Liver (tissue), 3 donors: ENCODE measurements around the gene ACP4.

Experiments used
- FOXA1 ChIP-seq: IDR thresholded peaks from 2 replicates; pipeline ENCODE4 v1.6.1; 2016; ENCODE audit warnings: antibody characterized with exemption
- GABPA ChIP-seq, 2 donors: IDR thresholded peaks in 1 of 2; conservative IDR thresholded peaks in 1 of 2; 2 replicates each; pipeline ENCODE4 v1.6.1; 2016; ENCODE audit warnings: antibody characterized with exemption in 2 of 2, mild to moderate bottlenecking in 1 of 2, moderate library complexity in 1 of 2
- HNF4G ChIP-seq: IDR thresholded peaks from 2 replicates; pipeline ENCODE4 v1.6.1; 2016; ENCODE audit warnings: antibody characterized with exemption
- JUND ChIP-seq, 2 donors: IDR thresholded peaks; 2 replicates each; pipeline ENCODE4 v1.6.1; 2016; ENCODE audit warnings: antibody characterized with exemption in 2 of 2
- RAD21 ChIP-seq, 2 donors: IDR thresholded peaks; 2 replicates each; pipeline ENCODE4 v1.6.1; 2016; ENCODE audit warnings: antibody characterized with exemption in 2 of 2, mild to moderate bottlenecking in 2 of 2
- RXRA ChIP-seq, 2 donors: IDR thresholded peaks; 2 replicates each; pipeline ENCODE4 v1.6.1; 2017 to 2018; ENCODE audit warnings: antibody characterized with exemption in 2 of 2, mild to moderate bottlenecking in 1 of 2
- SP1 ChIP-seq: IDR thresholded peaks from 2 replicates; pipeline ENCODE4 v1.6.1; 2018; ENCODE audit warnings: antibody characterized with exemption, mild to moderate bottlenecking
- TAF1 ChIP-seq: conservative IDR thresholded peaks from 2 replicates; pipeline ENCODE4 v1.6.1; 2016; ENCODE audit warnings: antibody characterized with exemption, mild to moderate bottlenecking
- YY1 ChIP-seq: IDR thresholded peaks from 2 replicates; pipeline ENCODE4 v1.6.1; 2016; ENCODE audit warnings: antibody characterized with exemption, mild to moderate bottlenecking
- TF ChIP-seq, protein P1 (sequence below): fragments of 150-350 bp; IDR thresholded peaks from 2 replicates; pipeline ENCODE4 v1.5.1; 2017; ENCODE audit warnings: improper control_type of control experiment, low read depth, low read length; ENCODE audit not compliant: missing input control
- TF ChIP-seq, protein P2 (sequence below): IDR thresholded peaks from 2 replicates; pipeline ENCODE4 v1.6.1; 2016; ENCODE audit warnings: antibody characterized with exemption, mild to moderate bottlenecking
- TF ChIP-seq, protein P3 (sequence below): IDR thresholded peaks from 2 replicates; pipeline ENCODE4 v1.6.1; 2016; ENCODE audit warnings: antibody characterized with exemption
- TF ChIP-seq, protein P4 (sequence below): IDR thresholded peaks from 2 replicates; pipeline ENCODE4 v1.6.1; 2016; ENCODE audit warnings: antibody characterized with exemption
- TF ChIP-seq, protein P5 (sequence below): IDR thresholded peaks from 2 replicates; pipeline ENCODE4 v1.6.1; 2016; ENCODE audit warnings: antibody characterized with exemption
- donor health status: healthy.
- donor health status: healthy.

DNA sequence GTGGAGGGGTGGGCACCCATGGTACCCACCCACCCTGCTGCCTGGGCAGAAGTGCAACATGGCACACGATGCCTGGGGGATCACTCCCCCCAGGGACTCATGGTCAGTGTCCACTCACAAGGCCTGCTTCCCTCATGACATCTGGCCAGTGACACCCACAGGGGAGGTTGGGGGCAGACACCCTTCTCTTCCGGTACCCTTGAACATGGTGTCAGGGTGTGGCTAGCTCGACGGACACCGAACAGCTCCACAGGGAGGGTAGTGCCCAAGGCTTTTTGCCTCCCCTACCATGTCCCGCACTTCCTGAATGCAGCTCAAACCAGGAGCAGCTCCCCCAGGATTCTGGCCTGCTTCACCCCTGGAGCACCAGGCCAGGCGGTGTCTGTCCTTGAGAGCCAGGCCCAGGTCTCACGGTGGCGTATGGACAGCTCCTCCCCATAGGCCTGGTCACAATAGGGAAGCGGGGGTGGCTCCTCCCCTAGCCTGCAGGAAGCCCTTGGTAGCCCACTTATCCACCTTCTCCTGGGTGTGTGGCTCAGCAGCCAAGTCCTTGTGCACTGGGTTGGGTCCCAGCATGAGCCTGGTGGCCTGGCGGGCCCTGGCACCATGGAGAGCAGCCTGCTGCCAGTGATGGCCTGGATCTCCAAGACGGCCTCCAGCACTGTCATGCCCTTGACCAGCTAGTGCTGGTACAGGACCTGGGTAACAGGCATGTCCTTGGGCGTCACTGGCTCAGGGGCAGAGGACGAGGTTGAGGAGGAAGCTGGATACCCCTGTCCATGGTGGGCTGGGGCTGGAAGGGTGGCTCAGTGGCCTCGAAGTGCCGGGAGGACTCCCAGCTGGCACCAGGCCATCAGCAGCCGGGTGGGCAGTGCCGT is 7.8 kb downstream of the ACP4 start:
- TF ChIP-seq, protein P1, sequence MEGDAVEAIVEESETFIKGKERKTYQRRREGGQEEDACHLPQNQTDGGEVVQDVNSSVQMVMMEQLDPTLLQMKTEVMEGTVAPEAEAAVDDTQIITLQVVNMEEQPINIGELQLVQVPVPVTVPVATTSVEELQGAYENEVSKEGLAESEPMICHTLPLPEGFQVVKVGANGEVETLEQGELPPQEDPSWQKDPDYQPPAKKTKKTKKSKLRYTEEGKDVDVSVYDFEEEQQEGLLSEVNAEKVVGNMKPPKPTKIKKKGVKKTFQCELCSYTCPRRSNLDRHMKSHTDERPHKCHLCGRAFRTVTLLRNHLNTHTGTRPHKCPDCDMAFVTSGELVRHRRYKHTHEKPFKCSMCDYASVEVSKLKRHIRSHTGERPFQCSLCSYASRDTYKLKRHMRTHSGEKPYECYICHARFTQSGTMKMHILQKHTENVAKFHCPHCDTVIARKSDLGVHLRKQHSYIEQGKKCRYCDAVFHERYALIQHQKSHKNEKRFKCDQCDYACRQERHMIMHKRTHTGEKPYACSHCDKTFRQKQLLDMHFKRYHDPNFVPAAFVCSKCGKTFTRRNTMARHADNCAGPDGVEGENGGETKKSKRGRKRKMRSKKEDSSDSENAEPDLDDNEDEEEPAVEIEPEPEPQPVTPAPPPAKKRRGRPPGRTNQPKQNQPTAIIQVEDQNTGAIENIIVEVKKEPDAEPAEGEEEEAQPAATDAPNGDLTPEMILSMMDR: no peak
- TF ChIP-seq GABPA (IDR thresholded peaks at IDR 0.05 in 1 of 2, conservative IDR thresholded peaks at IDR 0.05 in 1 of 2): no peak
- TF ChIP-seq SP1: no peak
- no peak for TF ChIP-seq JUND (IDR thresholded peaks at IDR 0.05)
- TF ChIP-seq, protein P2, sequence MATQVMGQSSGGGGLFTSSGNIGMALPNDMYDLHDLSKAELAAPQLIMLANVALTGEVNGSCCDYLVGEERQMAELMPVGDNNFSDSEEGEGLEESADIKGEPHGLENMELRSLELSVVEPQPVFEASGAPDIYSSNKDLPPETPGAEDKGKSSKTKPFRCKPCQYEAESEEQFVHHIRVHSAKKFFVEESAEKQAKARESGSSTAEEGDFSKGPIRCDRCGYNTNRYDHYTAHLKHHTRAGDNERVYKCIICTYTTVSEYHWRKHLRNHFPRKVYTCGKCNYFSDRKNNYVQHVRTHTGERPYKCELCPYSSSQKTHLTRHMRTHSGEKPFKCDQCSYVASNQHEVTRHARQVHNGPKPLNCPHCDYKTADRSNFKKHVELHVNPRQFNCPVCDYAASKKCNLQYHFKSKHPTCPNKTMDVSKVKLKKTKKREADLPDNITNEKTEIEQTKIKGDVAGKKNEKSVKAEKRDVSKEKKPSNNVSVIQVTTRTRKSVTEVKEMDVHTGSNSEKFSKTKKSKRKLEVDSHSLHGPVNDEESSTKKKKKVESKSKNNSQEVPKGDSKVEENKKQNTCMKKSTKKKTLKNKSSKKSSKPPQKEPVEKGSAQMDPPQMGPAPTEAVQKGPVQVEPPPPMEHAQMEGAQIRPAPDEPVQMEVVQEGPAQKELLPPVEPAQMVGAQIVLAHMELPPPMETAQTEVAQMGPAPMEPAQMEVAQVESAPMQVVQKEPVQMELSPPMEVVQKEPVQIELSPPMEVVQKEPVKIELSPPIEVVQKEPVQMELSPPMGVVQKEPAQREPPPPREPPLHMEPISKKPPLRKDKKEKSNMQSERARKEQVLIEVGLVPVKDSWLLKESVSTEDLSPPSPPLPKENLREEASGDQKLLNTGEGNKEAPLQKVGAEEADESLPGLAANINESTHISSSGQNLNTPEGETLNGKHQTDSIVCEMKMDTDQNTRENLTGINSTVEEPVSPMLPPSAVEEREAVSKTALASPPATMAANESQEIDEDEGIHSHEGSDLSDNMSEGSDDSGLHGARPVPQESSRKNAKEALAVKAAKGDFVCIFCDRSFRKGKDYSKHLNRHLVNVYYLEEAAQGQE: no peak
- TF ChIP-seq, protein P3, sequence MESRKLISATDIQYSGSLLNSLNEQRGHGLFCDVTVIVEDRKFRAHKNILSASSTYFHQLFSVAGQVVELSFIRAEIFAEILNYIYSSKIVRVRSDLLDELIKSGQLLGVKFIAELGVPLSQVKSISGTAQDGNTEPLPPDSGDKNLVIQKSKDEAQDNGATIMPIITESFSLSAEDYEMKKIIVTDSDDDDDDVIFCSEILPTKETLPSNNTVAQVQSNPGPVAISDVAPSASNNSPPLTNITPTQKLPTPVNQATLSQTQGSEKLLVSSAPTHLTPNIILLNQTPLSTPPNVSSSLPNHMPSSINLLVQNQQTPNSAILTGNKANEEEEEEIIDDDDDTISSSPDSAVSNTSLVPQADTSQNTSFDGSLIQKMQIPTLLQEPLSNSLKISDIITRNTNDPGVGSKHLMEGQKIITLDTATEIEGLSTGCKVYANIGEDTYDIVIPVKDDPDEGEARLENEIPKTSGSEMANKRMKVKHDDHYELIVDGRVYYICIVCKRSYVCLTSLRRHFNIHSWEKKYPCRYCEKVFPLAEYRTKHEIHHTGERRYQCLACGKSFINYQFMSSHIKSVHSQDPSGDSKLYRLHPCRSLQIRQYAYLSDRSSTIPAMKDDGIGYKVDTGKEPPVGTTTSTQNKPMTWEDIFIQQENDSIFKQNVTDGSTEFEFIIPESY: no peak
- TF ChIP-seq, protein P4, sequence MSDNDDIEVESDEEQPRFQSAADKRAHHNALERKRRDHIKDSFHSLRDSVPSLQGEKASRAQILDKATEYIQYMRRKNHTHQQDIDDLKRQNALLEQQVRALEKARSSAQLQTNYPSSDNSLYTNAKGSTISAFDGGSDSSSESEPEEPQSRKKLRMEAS: no peak
- TF ChIP-seq RXRA (IDR thresholded peaks at IDR 0.05): no peak
- TF ChIP-seq, protein P5, sequence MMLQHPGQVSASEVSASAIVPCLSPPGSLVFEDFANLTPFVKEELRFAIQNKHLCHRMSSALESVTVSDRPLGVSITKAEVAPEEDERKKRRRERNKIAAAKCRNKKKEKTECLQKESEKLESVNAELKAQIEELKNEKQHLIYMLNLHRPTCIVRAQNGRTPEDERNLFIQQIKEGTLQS: no peak
- TF ChIP-seq FOXA1: no peak
- no peak for TF ChIP-seq RAD21 (IDR thresholded peaks at IDR 0.05)
- TF ChIP-seq HNF4G: no peak
- TF ChIP-seq YY1: no peak
- TF ChIP-seq TAF1: no peak
